Pancreas (tissue), 10 donors: Measurements from ENCODE around the gene ANO8. TPM values are rescaled to one million over a fixed set of nuclear protein-coding genes. Genes with fewer than 3 reads are reported as not detected.

Experiments used
- ATAC-seq, 4 donors: fragments of 200-7000 bp; cut with Tn5 transposase; one replicate each; pipeline versions ENCODE4 v1.8.0 to v1.9.1; 2020; ENCODE audit warnings: mild to moderate bottlenecking in 4 of 4, moderate library complexity in 4 of 4
- DNase-seq, 6 donors: peaks; one replicate each; pipeline ENCODE4 v3.0.0-alpha.2; 2020
- FAIRE-seq: peaks from 2 replicates; lab custom pipeline; 2012; peaks lifted over from hg19 to GRCh38; lab: Jason Lieb, UNC
- H3K27ac ChIP-seq, 4 donors: fragments of 200-600 bp; sonication (generic); 1 replicate in 3 of 4; 2 replicates in 1 of 4; pipeline versions ENCODE4 v1.5.0 to v1.8.0; 2020
- H3K27me3 ChIP-seq, 4 donors: fragments of 200-600 bp; one replicate each; pipeline ENCODE4 v1.8.0; 2021
- H3K36me3 ChIP-seq, 3 donors: fragments of 200-600 bp; sonication (generic) in 1 of 3; one replicate each; pipeline versions ENCODE4 v1.5.0 to v1.8.0; 2020 to 2021
- H3K4me1 ChIP-seq, 3 donors: fragments of 200-600 bp; one replicate each; pipeline ENCODE4 v1.8.0; 2021
- H3K4me3 ChIP-seq, 4 donors: fragments of 200-600 bp; sonication (generic) in 2 of 4; one replicate each; pipeline versions ENCODE4 v1.5.0 to v1.8.0; 2020 to 2021
- H3K9me3 ChIP-seq, 4 donors: fragments of 200-600 bp; one replicate each; pipeline ENCODE4 v1.8.0; 2021
- CTCF ChIP-seq, 4 donors: fragments of 200-600 bp; sonication (generic) in 3 of 4; IDR thresholded peaks; one replicate each; pipeline versions ENCODE4 v1.5.0 to v1.8.0; 2021; ENCODE audit warnings: antibody characterized with exemption in 4 of 4
- WGBS, 2 donors: extraction: QIAGEN DNeasy Blood & Tissue Kit; methylation state at CpG; one replicate each; pipeline ENCODE4 v1.1.7; 2013; 5-methylcytosine and 5-hydroxymethylcytosine counted together
- intact Hi-C, 3 donors: fragments of 100-400 bp; cut with DNase I; formaldehyde crosslinking; loops; one replicate each; pipeline versions ENCODE4 v1.11.1 to v1.14.2; 2022
- polyA plus RNA-seq, 2 donors: library from polyadenylated mRNA; stranded (reverse); fragments of 200-250 nt; gene quantifications; one replicate each; pipeline ENCODE4 v1.2.3, GENCODE V29; 2013
- total RNA-seq, 6 donors: library from RNA; stranded (reverse); fragmentation: NEBNext Ultra II Directional in 4 of 6; extraction: Animal tissue kit (Norgen Biotek cat#: 25700) in 4 of 6; gene quantifications; one replicate each; pipeline versions ENCODE4 v1.2.1 to v1.2.4, GENCODE V29; 2021 to 2023
- donor health status: healthy with polysubstance abuse.
- donor health status: DM: no; HTN: no; CAD: no; lungs with moderate emphysema.
- donor health status: DM: no; HTN: no; CAD: no.
- donor health status: control.
- donor health status: control.
- donor health status: Bipolar disorder and iron deficiency.
- donor health status: DM: yes; HTN: yes; CAD: no.
- donor health status: DM: no; HTN: no; CAD: no.
- donor health status: DM: no; HTN: no; CAD: no.
- donor health status: DM: yes; HTN: yes; CAD: no.

Gene ANO8
- total and polyA plus RNA-seq, 8 donors: 4.9 to 19.0 (median 6.3) TPM

- FAIRE-seq (no peak), DNase-seq (no peak), ATAC-seq (no peak)
- H3K27me3 ChIP-seq: no peaks in the 10 kb centered on the region
- WGBS, 2 donors: 0 to 3% methylated on average over 7 of the region's 7 CpGs
- no peak for TF ChIP-seq CTCF (IDR thresholded peaks at IDR 0.05)
- peaks cover 5 to 32% (median 15%) of the 10 kb centered on the region in 3 donors for H3K4me1 ChIP-seq
- intact Hi-C loops: no loop called here
- H3K4me3 ChIP-seq: peak overlapping the region in 1 of 4 donors; percentile 73
- H3K27ac ChIP-seq: peak overlapping the region; percentile 33 to 90 (median 88)
- no peaks in the 10 kb centered on the region for H3K36me3 ChIP-seq
- no peaks in the 10 kb centered on the region for H3K9me3 ChIP-seq
These were observed 29.5 kb downstream of the ANO8 start for GRCh38 chr19:17305216-17305516.

- ATAC-seq: no peak
- Histone ChIP-seq H3K9me3 (no peaks in the 10 kb centered on the region), H3K27ac (peak overlapping the region; percentile 33 to 90 (median 88)), H3K27me3 (no peaks in the 10 kb centered on the region), H3K36me3 (no peaks in the 10 kb centered on the region), H3K4me3 (peak overlapping the region in 1 of 4 donors; percentile 73), H3K4me1 (peaks cover 5 to 30% (median 15%) of the 10 kb centered on the region in 3 donors)
- no peak for FAIRE-seq
- peak in 1 of 6 donors; percentile 55 for DNase-seq
- intact Hi-C loops: no loop called here
- WGBS, 2 donors: 57 to 59% methylated on average over 12 of the region's 12 CpGs
- no peak for TF ChIP-seq CTCF (IDR thresholded peaks at IDR 0.05)
These were observed 30.1 kb downstream of the ANO8 start for GRCh38 chr19:17304386-17305215.

- no peaks in the 10 kb centered on the region for H3K9me3 ChIP-seq
- intact Hi-C loops: no loop called here
- 70 to 78% methylated on average over 12 of the region's 12 CpGs for WGBS, 2 donors
- peak overlapping the region in 2 of 4 donors; percentile 64 to 88 for H3K4me3 ChIP-seq
- no peak overlapping the region for H3K27ac ChIP-seq
- no peak for TF ChIP-seq CTCF (IDR thresholded peaks at IDR 0.05)
- no peaks in the 10 kb centered on the region for H3K27me3 ChIP-seq
- no peak for DNase-seq
- no peak for ATAC-seq
- H3K36me3 ChIP-seq: no peaks in the 10 kb centered on the region
- H3K4me1 ChIP-seq: peaks cover 5 to 30% (median 15%) of the 10 kb centered on the region in 3 donors
- FAIRE-seq: no peak
These were observed 30.8 kb downstream of the ANO8 start for GRCh38 chr19:17303940-17304267.

GRCh38 chr19:17303167-17303939 lies 31.3 kb downstream of the ANO8 start, which contains the start of gene ABHD8:
ABHD8 (minus strand) TSS chr19:17303425; CDS start chr19:17301616, 1,809 bp downstream.
- Histone ChIP-seq H3K27ac (peak within 1 kb of the TSS; percentile 25 to 58 (median 52)), H3K4me3 (peak within 1 kb of the TSS; percentile 64 to 88 (median 76)), H3K9me3 (no peaks in the 10 kb centered on the region), H3K4me1 (peaks cover 5 to 30% (median 15%) of the 10 kb centered on the region in 3 donors), H3K36me3 (no peaks in the 10 kb centered on the region), H3K27me3 (no peaks in the 10 kb centered on the region)
- FAIRE-seq: no peak
- WGBS, 2 donors: 1 to 2% methylated on average over 50 to 52 of the region's 52 CpGs
- peak; percentile 61 to 68 (median 64) for TF ChIP-seq CTCF (IDR thresholded peaks at IDR 0.05)
- peak; percentile 73 to 86 (median 80) for ATAC-seq
- peak; percentile 96 to 99 (median 98) for DNase-seq
- intact Hi-C loops: no loop called here
